Measurements from ENCODE around the gene ASAP2.
A peak's percentile ranks its signal among the peaks of the same experiment; 100 is the strongest.

The ASAP2 gene

DNA sequence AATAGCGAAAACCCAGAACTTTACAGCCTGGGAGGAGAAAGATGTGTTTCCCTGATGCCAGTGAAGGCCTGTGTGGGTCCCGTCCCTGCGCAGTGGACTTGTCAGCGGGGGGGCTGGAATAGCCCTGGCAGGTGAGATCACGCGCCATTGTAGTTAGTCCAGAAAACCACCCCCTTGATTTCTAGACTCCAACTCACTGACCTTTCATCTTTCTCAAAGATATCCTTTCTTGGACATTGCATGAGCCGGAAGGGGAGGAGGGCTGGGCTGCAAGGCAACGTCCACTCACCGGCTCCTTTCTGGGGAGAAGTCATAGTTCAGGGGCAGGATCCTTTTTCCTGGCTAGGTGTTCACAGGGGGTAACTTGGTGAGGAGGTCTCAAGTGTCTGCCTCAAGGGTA, 22.3 kb upstream of the ASAP2 start:
- DNase-seq, result no peak

DNA sequence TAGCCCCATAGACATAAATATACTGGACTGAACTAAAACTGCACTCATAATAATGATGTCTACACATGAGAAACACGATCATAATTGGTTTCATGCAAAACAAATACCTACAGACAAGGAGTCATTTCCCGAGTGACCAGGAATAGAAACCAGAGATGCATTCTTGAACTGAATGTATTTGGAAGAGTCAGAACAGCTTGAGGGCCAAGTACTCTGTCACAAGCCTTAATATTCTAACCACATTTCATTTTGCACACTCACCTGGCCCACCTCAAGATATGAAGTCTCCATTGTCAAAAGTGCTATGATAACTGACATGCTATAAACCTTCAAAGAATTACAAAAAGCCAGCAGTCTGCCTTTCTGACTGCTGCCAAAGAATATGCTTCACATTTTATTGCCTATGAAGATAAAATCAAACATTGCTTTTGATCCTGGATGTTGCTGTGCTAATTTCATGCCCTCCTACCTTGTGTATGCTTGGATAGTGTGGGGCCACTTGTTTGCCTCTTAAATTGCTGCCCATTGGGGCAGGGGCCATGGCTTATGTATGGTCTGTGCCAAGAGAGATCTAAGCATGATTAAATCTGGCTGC, 18.9 kb upstream of the ASAP2 start:
- no peak for DNase-seq

DNA sequence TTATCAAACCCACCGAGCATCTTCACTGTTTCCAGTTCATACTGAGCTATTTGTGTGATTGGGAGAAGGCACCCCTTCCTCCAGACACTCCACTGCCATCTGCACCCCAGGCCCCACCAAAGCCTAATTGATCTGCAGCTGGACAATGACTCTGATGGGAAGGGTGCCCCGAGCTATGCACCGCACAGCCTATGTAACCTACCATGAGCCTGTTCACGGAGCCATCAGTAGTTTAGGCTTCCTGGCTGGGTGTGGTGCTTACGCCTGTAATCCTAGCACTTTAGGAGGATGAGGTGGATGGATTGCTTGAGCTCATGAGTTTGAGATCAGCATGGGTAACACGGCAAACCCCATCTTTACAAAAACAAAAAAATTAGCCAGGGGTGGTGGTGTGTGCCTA, 17.8 kb upstream of the ASAP2 start:
- no peak for DNase-seq

DNA sequence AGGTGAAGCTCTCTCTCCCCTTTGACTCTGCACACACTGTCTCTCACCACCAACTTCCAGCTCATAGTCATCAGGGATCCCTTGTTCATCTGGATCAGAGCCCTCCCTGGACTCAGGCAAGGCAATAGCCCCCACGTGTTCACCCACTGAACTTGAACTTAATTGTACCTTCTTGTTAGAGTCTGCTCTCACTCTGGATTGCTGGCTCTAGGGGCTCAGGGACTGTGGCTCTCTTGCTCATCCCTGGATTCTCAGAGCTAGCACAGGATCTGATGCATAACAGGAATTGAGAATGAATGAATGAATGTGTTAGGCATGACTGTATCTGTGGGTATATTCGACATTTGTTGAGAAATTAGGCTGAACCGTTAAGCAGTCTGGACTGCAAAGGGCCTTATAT, 16.7 kb upstream of the ASAP2 start:
- DNase-seq, result no peak

DNA sequence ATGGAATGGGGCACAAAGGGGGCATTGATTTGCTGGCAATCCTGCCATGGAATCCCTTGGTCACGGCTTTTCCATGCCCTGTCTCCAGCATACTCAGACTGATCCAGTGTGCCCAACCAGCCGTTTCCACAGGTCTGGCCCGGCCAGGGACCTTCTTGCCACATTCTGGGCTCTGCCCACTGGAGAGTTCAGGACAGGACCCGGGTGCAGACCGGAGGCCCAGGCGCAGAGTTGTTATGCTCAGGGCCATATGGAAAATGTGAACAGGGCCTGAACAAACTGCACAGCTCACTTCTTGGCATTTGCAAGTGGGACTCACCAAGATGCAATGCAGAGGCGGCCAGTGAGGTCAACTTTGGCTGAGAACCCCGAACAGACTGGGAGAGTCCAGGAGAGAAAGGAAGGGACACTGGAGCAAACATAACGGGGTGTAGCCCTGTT, 15.6 kb upstream of the ASAP2 start:
- no peak for DNase-seq

DNA sequence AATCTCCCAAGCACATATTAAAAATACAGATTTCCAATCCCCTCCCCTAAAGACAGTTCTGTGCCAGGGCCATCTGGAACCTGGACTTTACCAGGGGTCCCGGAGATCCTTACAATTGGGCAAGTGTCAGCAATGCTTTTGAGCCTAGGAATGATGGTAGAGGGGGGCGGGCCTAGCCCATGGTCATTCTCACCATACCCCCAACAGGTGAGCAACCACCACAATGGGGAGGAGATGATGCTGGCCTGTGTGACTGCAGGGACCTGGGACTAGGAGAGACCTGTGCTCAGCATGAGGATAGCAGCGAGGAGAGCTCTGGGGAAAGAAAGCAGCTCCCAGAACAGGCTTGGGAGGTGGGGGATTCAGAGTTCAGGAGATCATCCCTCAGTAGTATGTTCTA, 13.9 kb upstream of the ASAP2 start:
- DNase-seq, result no peak

DNA sequence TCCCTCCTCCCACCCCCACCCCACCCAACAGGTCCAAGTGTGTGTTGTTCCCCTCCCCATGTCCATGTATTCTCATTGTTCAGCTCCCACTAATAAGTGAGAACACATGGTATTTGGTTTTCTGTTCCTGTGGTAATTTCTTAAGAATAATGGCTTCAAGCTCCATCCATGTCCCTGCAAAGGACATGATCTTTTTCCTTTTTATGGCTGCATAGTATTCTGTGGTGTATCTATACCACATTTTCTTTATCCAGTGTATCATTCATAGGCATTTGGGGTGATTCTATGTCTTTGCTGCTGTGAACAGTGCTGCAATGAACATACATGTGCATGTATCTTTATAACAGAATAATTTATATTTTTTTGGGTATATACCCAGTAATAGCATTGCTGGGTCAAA, 12.3 kb upstream of the ASAP2 start:
- DNase-seq, result no peak

DNA sequence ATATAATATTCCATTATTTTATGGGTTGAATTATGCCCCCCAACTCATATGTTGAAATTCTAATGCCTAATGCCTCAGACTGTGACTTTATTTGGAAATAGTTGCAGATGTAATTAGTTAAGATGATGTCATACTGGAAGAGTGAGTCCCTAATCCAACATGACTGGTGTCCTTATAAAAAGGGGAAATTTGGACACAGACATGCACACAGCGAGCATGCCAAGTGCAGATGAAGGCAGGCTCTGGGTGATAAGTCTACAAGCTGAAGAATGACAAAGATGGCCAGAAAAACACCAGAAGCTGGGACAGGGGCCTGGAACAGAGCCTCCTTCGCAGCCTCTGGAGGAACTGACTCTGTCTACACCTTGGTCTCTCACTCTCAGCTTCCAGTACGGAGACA, 10.0 kb upstream of the ASAP2 start:
- no peak for DNase-seq

DNA sequence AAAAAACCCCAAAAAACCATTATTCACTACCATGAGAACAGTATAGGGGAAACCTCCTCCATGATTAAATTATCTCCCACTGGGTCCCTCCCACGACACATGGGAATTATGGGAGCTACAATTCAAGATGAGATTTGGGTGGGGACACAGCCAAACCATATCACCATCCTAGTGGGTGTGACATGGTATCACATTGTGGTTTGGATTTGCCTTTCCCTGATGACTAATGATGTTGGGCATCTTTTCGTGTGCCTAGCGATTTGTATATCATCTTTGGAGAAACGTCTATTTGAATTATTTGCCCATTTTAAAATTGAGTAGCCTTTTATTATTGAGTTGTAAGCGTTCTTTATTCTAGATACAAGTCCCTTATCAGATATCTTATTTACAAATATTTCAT, 8.7 kb upstream of the ASAP2 start:
- no peak for DNase-seq

DNA sequence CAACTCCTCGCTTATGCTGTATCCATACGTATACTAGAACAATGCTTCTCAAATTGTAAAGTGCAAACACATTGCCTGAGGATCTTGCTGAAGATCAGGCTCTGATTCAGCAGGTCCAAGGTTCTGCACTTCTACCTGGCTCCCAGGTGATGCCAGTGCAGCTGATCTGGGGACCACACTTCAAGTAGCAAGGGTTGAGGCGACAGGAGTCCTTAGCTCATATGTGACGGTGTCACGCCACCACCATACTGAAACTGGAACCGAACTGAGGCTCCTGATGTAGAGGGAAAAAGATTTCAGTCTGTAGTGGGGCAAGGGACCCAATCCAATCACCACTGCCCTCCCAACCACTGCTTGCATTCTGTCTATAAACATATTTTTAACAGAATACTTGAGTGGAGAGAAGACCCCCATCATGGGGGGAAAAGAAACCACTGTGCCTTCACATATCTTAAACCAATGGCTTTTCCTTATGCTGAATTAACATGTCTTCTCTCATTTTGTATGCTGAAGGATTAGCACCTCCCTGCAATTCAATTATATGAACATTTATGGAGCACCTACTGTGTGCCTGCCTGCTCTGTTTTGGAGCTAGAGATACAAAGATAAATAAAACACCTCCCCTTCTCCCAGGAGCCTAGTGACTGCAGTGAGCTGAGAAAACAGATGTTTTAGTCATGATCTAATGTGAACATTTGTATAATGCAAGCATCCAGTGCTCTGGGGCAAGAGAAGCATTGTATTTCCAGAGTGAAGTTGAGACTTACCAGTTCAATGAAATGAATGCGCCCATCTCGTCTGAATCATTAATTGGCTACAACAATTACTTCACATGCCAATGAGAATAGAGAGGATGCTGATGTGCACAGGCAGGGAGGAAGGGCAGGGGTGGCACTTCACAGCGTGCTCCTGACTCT, 6.6 kb upstream of the ASAP2 start:
- DNase-seq, result no peak

DNA sequence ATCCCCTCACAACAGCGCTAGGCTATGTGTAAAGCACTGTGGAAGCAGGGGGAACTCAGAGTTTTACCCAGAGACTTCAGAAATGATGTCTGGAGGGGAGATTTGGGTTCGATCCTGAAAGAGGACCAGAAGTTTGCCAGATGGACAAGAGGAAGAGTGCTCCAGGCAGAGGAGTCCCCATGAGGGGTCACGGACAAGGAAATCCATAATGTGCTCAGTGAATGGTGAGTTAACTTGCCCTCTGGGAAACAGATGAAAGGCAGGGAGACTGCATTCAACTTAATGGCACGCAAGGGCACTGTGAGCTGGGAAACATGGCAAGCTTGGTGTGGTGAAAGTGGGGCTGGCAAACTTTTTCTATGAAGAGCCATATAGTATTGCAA, 6.0 kb upstream of the ASAP2 start:
- DNase-seq, result no peak

DNA sequence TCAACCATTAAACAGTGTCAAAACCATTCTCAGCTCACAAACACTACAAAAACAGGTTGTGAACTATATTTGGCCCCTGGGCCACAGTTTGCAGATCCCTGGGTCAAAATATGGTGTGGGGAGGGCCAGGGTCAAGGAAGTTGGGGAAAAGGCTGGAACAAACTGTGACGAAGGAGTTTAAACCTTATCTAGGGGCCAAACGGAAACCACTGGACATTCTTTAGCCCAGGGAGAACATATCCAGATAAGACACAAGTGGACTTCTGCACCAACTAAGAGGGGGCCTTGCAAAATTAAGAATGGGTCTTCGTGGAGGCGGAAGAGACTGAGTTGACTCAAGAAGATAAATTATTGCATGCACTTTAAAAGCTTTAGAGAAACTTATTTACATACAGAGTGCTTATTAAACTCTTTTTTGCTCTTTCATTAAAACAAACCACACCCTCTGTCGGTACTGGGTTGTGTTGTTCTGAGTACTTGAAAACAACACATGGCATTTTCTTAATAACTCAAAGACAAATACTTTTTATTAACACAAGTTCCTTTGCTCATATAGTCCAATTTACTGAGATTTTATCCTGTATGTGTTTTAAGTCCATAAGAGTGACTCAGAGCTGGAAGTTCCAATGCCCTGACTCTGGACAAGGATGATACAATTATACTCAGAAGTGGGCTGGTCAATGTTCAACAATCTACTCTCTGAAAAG, 5.3 kb upstream of the ASAP2 start:
- DNase-seq, result no peak

DNA sequence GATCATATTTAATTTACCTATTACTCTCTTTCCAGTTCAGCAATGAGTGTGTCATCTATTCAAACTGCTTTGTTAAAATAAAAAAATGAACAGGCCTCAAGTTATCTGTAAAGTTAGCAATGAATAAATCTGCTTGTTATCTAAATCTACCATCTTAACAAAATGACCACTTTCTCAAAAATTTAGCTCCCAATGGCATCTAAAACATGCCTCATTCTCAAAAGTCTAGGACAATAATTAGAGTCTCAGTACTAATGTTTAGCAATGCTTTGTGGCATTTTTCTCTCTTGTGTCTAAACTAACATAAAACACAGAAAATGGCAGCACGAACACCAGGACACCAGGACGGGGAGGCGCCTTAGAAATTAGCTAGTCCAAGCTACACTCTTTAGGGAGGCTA, 3.6 kb upstream of the ASAP2 start:
- DNase-seq, result no peak

DNA sequence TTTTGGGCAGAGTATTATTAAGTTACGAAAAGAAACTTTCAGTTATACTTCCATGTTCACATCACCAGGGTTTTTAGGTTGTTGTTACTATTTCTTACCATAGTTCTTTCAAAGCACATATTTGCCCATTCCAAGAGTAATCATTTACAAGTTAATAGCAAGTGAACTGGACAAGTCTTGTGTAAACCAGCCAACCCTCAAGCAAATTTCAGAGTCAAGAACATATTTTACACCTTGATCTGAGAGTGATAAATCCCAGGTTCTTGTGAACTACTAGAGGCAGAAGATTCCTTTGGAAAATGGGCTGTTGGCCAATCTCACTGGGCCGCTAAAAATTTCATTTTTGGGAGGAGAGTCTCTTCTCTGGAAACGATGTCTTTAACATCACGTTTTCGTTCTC, 2.7 kb upstream of the ASAP2 start:
- DNase-seq, result no peak

DNA sequence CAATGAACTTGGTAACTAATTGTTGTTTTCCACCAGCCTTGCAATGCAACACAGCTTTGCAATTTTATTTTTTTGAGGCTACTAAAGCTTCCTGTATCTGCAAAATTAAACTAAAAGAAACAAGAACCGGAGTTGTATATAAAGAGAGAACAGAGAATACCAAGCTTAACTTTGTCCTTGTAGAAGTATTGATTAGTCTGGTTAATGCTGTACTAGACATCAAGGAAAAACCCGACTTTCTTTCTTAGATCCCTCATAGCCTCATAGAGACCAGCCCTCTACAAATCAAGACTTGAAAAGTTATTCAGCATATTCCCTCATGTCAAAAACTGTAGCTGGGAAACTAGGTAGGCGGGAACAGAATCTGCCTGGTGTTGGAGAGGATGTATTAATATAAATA, 1.7 kb upstream of the ASAP2 start:
- no peak for DNase-seq

DNA sequence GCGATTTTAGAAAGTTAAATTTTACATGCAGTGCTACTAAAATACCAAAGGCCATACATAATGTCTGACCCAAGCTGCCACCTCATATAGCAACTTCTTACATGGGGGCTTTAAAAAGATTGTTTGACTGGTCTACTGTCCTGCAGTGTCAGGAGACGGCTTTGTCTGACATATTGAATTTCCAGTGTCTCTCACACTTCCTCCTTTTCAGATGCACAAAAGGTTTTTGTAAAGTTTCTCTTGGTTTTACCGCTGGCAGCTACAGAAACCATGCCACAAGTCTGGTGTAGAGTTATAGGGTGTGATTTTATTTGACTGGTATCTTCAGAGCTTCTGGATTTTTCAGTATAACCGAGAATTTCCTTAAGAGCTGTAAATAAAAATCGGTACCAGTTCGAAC, 1.1 kb upstream of the ASAP2 start:
- no peak for DNase-seq

DNA sequence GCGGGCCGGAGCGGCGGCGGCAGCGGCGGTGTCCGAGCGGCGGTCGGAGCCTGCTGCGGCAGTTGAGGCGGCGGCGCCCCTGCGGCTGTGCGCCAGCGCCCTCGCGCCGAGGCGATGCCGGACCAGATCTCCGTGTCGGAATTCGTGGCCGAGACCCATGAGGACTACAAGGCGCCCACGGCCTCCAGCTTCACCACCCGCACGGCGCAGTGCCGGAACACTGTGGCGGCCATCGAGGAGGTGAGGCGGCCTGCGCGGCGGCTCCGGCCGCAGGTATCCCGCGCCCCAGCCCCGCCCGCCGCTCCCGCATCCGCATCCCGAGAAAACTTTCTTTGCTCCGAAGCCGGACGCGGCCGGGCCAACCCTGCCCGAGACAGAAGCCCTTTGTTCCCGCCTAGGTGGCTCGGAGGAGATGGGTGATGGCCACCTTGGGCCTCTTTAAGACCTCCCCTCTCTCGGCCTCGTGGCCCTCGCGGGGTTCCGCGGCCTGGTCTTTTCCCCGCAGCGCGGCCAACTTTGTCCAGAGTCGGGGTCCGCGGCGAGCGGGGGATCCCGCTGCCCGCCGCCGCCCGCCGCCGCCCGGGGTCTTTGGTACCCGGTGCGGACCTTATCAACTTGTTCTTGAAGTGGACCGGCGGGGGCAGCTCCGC, 504 bp downstream of the ASAP2 start:
- peak; percentile 47 for DNase-seq

DNA sequence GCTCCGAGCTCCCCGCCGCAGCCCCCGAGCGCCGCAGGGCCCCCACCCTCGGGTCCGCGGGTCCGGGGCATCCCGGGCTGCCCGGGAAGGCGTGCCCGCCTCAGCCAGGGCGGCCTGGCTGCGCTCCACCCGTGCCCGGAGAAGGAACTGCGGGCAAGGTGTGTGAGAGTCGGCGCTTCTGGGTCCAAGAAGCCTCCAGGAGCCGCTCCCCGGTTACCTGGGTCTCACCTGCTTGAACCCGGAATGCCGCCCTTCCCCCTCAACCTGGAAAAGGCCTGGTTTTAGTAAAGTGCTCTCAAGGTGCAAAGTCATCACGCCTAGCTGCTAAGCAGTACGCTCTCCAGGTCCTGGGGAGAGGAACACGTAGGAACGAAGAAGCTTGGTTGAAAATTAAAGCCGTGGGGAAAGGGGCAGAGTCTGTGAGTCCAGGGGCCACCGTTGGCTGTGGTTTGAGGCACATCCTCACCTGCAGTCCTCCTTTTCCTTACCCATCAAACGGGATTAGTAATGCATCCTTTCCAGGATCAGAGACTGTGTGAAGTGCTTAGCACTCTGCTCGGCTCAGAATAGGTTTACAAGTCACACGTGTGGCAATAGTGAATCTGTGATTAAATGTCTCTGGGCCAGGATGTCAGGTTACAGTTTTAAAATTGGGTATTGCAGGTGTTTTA, 1.2 kb downstream of the ASAP2 start:
- peak; percentile 36 for DNase-seq

DNA sequence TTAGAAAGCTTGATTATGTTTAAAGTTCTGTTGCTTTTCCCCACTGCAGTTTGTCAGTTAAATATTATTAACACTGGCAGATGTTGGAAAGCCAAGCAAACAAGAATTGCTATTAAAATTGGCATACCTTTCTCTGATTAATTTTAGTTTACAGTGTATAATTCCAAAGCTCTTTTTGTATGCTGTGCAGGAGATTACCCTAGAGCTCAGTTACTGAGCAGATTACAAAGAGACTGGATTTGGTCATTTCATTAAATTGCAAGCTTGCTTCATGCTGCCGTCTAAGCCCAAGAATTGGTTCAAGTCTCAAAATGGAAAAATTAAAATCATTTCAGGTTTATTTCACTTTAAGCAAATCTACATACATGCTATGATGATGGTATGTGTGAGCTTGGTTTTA, 2.3 kb downstream of the ASAP2 start:
- no peak for DNase-seq

DNA sequence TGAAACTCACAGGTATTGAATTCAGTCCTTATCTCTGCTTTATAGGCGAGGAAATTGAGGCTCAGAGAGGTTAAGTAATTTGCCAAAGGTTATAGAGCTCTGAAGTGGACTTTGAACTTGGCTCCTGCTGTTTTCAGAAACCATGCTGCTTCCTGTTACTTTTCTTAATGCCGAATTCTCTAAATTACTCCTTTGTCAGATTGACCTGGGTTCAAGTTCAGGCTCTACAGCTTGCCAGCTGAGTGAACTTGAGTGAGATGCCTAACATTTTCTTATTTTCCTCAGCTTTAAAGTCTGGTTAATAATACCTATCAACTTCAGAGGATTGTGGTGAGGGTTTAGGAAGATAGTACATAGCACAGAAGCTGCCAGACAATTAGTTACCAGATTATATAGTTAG, 3.4 kb downstream of the ASAP2 start:
- no peak for DNase-seq

DNA sequence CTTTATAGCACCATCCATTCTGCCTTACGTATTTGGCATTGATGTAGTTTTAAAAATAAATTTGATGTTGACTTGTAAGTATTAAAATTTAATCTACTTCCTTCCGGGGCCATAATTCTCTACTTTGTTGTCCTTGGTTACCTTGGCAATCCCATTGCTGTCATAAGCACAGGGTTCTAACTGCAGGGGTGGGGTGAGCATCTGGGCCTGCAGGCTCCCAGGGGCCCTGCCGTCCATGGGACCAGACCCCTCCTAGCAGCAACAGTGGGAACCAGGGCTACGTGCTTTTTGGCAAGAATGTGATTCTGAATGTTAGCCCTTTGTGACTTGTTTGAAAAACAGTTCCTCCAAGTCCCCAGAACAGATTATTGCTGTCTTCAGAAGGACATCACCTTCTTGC, 4.9 kb downstream of the ASAP2 start:
- peak; percentile 24 for DNase-seq

DNA sequence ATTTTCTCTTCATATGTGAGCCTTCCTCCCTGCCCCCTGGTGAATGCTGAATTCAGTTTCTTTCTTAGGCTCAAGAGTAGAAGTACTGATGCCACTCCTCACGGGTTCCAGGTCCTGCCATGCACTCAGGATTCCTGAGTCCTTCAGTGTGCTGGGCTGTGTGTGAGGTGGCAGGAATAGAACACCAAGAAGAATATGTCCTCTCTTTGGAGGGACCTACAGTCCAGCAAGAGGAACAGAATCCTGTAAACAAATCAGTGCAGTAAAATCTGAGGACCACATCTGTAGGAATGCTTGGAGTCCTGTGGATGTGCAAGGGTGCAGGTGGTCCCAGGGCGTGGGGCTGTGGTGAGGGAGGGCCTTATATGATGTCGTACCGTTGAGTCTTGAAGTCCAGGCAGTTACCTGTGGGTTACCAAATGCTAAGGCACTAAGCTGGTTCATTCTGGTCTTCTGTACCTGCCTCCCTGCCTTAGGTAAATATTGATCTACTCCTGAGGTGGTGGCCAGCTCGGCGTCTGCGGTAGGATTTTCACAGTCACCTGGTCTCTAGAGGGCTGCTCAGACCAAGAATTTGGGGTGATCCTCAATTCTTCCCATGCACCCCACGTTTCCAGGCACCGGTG, 5.5 kb downstream of the ASAP2 start:
- no peak for DNase-seq

All from RPMI8226 (cell line).